ENCODE measurements around the gene NUP85. TPM values are rescaled to one million over a fixed set of nuclear protein-coding genes. Genes with fewer than 3 reads are reported as not detected.

The NUP85 gene
- total RNA-seq: 43.7 TPM

GRCh38 chr17:75205037-75205792, at the start of gene NUP85:
Gene NUP85 (plus strand): TSS chr17:75205679. CDS start chr17:75205762, 83 bp downstream.

GRCh38 chr17:75182569-75183436, 22.7 kb upstream of the NUP85 start, which contains the start of gene SUMO2:
Gene SUMO2 (minus strand): TSS chr17:75182959. CDS start chr17:75182834, 125 bp downstream.

DNA sequence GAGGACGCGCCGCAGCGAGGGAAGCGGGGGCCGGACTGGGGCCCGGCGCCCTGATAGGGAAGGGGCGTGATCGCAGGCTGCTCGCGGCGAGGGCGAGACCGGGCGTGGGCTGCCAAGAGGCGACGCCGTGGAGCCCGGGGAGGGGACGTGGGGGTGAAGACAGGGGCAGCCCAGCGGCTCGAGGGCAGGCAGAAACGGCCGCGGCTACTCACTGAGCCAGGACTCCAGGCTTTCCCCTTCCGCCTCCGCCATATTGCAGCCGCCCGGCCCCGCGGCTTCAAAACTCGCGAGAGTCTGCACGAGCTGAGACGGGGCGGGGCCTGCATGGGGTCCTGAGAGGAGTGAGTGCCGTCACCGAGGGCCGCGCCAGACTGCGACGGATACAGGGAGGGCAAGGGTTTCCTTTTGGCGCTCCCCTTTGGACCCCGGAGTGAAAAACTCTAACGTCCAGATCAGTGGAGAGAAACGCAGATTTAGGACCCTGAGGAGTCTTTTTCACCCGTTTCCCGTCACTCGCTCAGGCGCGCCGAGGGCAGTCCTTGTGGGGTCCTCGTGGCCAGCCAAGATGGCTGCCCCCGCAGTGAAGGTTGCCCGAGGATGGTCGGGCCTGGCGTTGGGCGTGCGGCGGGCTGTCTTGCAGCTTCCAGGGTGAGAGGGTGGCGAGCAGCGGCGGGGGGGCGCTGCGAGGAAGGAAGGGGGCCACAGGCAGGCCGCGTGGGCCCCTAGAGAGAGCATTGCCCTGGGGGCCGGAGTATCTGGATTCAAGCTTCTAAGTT, 56.0 kb downstream of the NUP85 start, which contains the start of the genes GGA3 and MRPS7:
Gene GGA3, minus strand, starts transcription at position 271 of the 776 bp plus-strand sequence. Its CDS starts 19 bp downstream, at position 252.
Gene MRPS7, plus strand, starts transcription at position 544 of the 776 bp plus-strand sequence. Its CDS starts 22 bp downstream, at position 566.

DNA sequence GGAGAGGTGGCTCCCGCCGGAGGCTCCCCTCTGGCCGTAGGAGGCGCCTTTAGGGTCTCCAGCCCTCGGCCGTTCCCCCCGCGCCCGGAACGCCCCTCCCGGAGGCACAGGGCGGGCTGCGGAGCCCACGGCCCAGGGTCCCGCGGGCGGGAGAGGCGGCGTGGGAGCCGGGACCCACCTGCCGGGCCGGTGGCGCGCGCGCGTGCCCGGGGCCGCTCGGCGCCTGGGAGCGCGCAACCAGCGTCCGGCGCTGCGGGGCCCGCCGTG, 65.4 kb downstream of the NUP85 start, which contains the start of gene MIF4GD:
Gene MIF4GD, minus strand, starts transcription at position 266 of the 267 bp plus-strand sequence. CDS start 1,036 bp downstream, outside the sequence.

Other genes starting within 250 kb of the NUP85 start
- gene HID1, start 232.9 kb upstream of the NUP85 start, total RNA-seq: 16.0 TPM
- gene CDR2L, start 218.0 kb upstream of the NUP85 start, total RNA-seq: 9.7 TPM
- 25.1 TPM for gene MRPL58, start 193.0 kb upstream of the NUP85 start, total RNA-seq
- 148 TPM for gene ATP5PD, start 158.7 kb upstream of the NUP85 start, total RNA-seq
- 24.2 TPM for gene KCTD2, start 158.5 kb upstream of the NUP85 start, total RNA-seq
- gene SLC16A5, start 117.7 kb upstream of the NUP85 start, total RNA-seq: 8.0 TPM
- gene ARMC7, start 95.7 kb upstream of the NUP85 start, total RNA-seq: 4.1 TPM
- gene NT5C, start 73.9 kb upstream of the NUP85 start, total RNA-seq: 59.9 TPM
- gene JPT1, start 51.2 kb upstream of the NUP85 start, total RNA-seq: 76.7 TPM
- gene SUMO2, start 22.7 kb upstream of the NUP85 start, total RNA-seq: 88.2 TPM
- 19.6 TPM for gene GGA3, start 55.9 kb downstream of the NUP85 start, total RNA-seq
- gene MRPS7, start 56.2 kb downstream of the NUP85 start, total RNA-seq: 38.5 TPM
- 8.6 TPM for gene MIF4GD, start 65.6 kb downstream of the NUP85 start, total RNA-seq
- 5.2 TPM for gene SLC25A19, start 83.8 kb downstream of the NUP85 start, total RNA-seq
- gene GRB2, start 200.0 kb downstream of the NUP85 start, total RNA-seq: 101 TPM